OCI-LY3 (cell line): Measurements from ENCODE around the gene SYNPO2.

Experiments
- EZH2phosphoT487 ChIP-seq: fragments of 200-600 bp; shearing (Covaris generic); IDR thresholded peaks from 2 replicates; pipeline ENCODE4 v1.6.1; 2018; ENCODE audit warnings: antibody characterized with exemption, mixed run types, low read depth
- TF ChIP-seq, protein P1 (sequence below): fragments of 200-600, 300-600 bp; sonication (generic); IDR thresholded peaks from 2 replicates; pipeline ENCODE4 v1.5.1; 2014; ENCODE audit warnings: antibody characterized with exemption, low read length, low read depth

DNA sequence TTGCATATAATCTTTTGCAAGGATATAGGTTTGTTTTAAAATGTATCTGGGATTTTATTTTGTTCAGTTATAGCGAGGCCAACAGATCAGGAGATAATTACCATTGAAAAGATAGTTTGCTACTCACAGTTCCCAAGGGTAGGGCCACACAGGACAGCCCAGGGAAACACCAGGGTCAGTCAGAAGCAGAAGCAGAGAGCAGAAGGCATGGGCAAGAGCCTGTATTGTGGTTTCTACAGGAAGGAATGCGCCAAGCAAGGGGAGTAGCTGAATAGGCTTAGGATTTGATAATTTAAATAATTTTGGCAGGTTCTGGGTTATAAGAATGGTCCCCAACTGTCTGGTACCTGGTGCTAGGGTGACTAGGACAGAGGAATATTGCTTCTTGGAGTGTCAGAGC is 61.6 kb downstream of the SYNPO2 start:
- TF ChIP-seq, protein P1, sequence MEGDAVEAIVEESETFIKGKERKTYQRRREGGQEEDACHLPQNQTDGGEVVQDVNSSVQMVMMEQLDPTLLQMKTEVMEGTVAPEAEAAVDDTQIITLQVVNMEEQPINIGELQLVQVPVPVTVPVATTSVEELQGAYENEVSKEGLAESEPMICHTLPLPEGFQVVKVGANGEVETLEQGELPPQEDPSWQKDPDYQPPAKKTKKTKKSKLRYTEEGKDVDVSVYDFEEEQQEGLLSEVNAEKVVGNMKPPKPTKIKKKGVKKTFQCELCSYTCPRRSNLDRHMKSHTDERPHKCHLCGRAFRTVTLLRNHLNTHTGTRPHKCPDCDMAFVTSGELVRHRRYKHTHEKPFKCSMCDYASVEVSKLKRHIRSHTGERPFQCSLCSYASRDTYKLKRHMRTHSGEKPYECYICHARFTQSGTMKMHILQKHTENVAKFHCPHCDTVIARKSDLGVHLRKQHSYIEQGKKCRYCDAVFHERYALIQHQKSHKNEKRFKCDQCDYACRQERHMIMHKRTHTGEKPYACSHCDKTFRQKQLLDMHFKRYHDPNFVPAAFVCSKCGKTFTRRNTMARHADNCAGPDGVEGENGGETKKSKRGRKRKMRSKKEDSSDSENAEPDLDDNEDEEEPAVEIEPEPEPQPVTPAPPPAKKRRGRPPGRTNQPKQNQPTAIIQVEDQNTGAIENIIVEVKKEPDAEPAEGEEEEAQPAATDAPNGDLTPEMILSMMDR, result no peak
- TF ChIP-seq EZH2phosphoT487, result no peak
